HepG2 (cell line): ENCODE results near the gene MLN. TPM values are rescaled to one million over a fixed set of nuclear protein-coding genes. Genes with fewer than 3 reads are reported as not detected.
A peak's percentile ranks its signal among the peaks of the same experiment; 100 is the strongest.

Source experiments
- ATAC-seq: fragments of 200-7000 bp; cut with Tn5 transposase; 3 replicates; pipeline ENCODE4 v1.9.1; 2020; ENCODE audit warnings: mild to moderate bottlenecking, moderate library complexity
- BruUV-seq: library from RNA; stranded (reverse); fragments of 400-500 nt; replicated peaks from 2 replicates; lab custom pipeline; 2021; lab: Mats Ljungman, UMichigan
- CTCF ChIA-PET: fragments of 300-600 bp; formaldehyde crosslinking; extraction: SDS; loops from one replicate; lab custom pipeline; 2021; ENCODE audit warnings: low total read pairs, inconsistent platforms, low intra/inter-chr PET ratio; lab: Yijun Ruan, JAX
- POLR2A ChIA-PET: fragments of 350-600 bp; sonication (Branson Sonifier 250); formaldehyde crosslinking; loops from one replicate; lab custom pipeline; 2020; ENCODE audit warnings: antibody characterized with exemption, inconsistent platforms; lab: Yijun Ruan, JAX
- DNase-seq: peaks from one replicate; pipeline ENCODE4 v3.0.0-alpha.2; 2015; ENCODE audit warnings: low spot score
- FAIRE-seq: peaks from 3 replicates; lab custom pipeline; 2011; peaks lifted over from hg19 to GRCh38; lab: Jason Lieb, UNC
- H2AFZ ChIP-seq: one replicate; pipeline ENCODE4 v1.6.1; 2011; ENCODE audit warnings: low read length, inconsistent platforms
- H3K27ac ChIP-seq: fragments of 300-600 bp; 3 replicates; pipeline ENCODE4 v1.8.0; 2011; ENCODE audit warnings: mixed run types, mild to moderate bottlenecking, mixed read lengths, low read length, inconsistent platforms; ENCODE audit not compliant: insufficient read depth; ENCODE audit errors: extremely low read length
- H3K27me3 ChIP-seq, 2 experiments: fragments of 200-600 bp in 1 of 2; 2 replicates in 1 of 2; 3 replicates in 1 of 2; pipeline versions ENCODE4 v1.6.0 to v1.8.0; 2011; ENCODE audit warnings: low read length in 2 of 2, mild to moderate bottlenecking in 2 of 2, moderate library complexity in 2 of 2, inconsistent platforms in 1 of 2; ENCODE audit not compliant: insufficient read depth in 2 of 2, control insufficient read depth in 1 of 2
- H3K36me3 ChIP-seq, 2 experiments: fragments of 200-600 bp in 1 of 2; replicated peaks in 1 of 2; 2 replicates in 1 of 2; 3 replicates in 1 of 2; pipeline versions ENCODE4 v1.5.1 to v1.8.0; 2011; ENCODE audit warnings: low read length in 2 of 2, inconsistent platforms in 1 of 2; ENCODE audit not compliant: insufficient read depth in 2 of 2, control insufficient read depth in 1 of 2
- H3K4me1 ChIP-seq: 2 replicates; pipeline ENCODE4 v1.5.1; 2012; ENCODE audit warnings: low read length, inconsistent platforms; ENCODE audit not compliant: insufficient read depth
- H3K4me2 ChIP-seq: 2 replicates; pipeline ENCODE4 v1.6.0; 2011; ENCODE audit warnings: low read depth, low read length, inconsistent platforms
- H3K4me3 ChIP-seq, 3 experiments: fragments of 200-600 bp in 1 of 3; sonication (generic), shearing (Covaris generic) in 1 of 3; replicated peaks in 1 of 3; 2 replicates each; pipeline ENCODE4 v1.5.1; 2011 to 2016; ENCODE audit warnings: low read length in 3 of 3, inconsistent platforms in 2 of 3, low read depth in 2 of 3, mild to moderate bottlenecking in 2 of 3, control low read depth in 1 of 3, mixed read lengths in 1 of 3; ENCODE audit not compliant: insufficient read depth in 1 of 3
- H3K79me2 ChIP-seq: one replicate; pipeline ENCODE4 v1.6.1; 2011; ENCODE audit warnings: low read length, inconsistent platforms; ENCODE audit not compliant: insufficient read depth
- H3K9ac ChIP-seq: 2 replicates; pipeline ENCODE4 v1.6.0; 2011; ENCODE audit warnings: mild to moderate bottlenecking, low read depth, low read length, inconsistent platforms; ENCODE audit not compliant: insufficient read depth
- H3K9me3 ChIP-seq: 2 replicates; pipeline ENCODE4 v1.5.1; 2012; ENCODE audit warnings: mild to moderate bottlenecking, low read length
- H4K20me1 ChIP-seq: 2 replicates; pipeline ENCODE4 v1.6.0; 2011; ENCODE audit warnings: inconsistent platforms, mild to moderate bottlenecking, low read length, moderate library complexity; ENCODE audit not compliant: insufficient read depth
- ARHGAP35 ChIP-seq: sonication (generic); formaldehyde crosslinking; IDR thresholded peaks from 2 replicates; pipeline ENCODE4 v1.9.0; 2022; ENCODE audit warnings: mild to moderate bottlenecking, inconsistent platforms, moderate library complexity, missing genetic modification reagents, borderline replicate concordance
- FOXM1 ChIP-seq: sonication (generic); formaldehyde crosslinking; IDR thresholded peaks from 2 replicates; pipeline ENCODE4 v1.5.0; 2020; ENCODE audit warnings: missing genetic modification reagents
- JUN ChIP-seq: sonication (generic); formaldehyde crosslinking; IDR thresholded peaks from 2 replicates; pipeline ENCODE4 v1.4.0; 2020; ENCODE audit warnings: mild to moderate bottlenecking, missing genetic modification reagents
- POLR2A ChIP-seq, 2 experiments: IDR thresholded peaks; 2 replicates each; pipeline ENCODE4 v1.6.1; 2011; ENCODE audit warnings: low read depth in 2 of 2, low read length in 2 of 2, mild to moderate bottlenecking in 1 of 2, moderate library complexity in 1 of 2; ENCODE audit not compliant: insufficient read depth in 1 of 2
- WGBS: methylation state at CpG from one replicate; pipeline ENCODE4 v1.1.6; 2017; ENCODE audit warnings: low lambda C conversion rate; 5-methylcytosine and 5-hydroxymethylcytosine counted together
- in situ Hi-C: cut with HindIII; loops from 2 replicates; pipeline ENCODE4 v1.10.0; 2017; ENCODE audit warnings: low pct_unique_long_range_greater_than_20kb; ENCODE audit not compliant: extremely low pct_ligation_motif_present
- intact Hi-C: fragments of 100-400 bp; cut with micrococcal nuclease; formaldehyde crosslinking; loops from one replicate; pipeline ENCODE4 v1.10.0; 2022; ENCODE audit not compliant: unreplicated experiment
- polyA plus RNA-seq, 8 experiments: library from polyadenylated mRNA; depleted of rRNA in 3 of 8; stranded (reverse) in 7 of 8; unstranded in 1 of 8; fragments of >200 nt; fragmentation: Illumina TruSeq in 4 of 8; extraction: Trizol in 4 of 8; gene quantifications; 2 replicates each; pipeline versions ENCODE4 v1.2.1 to v1.2.3, GENCODE V29; 2011 to 2016; ENCODE audit warnings: low read depth in 4 of 8, missing spikeins in 1 of 8, mixed read lengths in 1 of 8; ENCODE audit not compliant: insufficient read depth in 1 of 8
- total RNA-seq, 5 experiments: library from RNA; depleted of rRNA; stranded (reverse); fragments of >200 nt; fragmentation: Illumina TruSeq; extraction: Trizol; gene quantifications; 2 replicates each; pipeline ENCODE4 v1.2.3, GENCODE V29; 2016; ENCODE audit warnings: low read depth in 1 of 5

The MLN gene
- total and polyA plus RNA-seq, 2 of the 13 experiments (the other 11 are each of a cell fraction or from before 2014, with no cell fraction given): not detected

DNA sequence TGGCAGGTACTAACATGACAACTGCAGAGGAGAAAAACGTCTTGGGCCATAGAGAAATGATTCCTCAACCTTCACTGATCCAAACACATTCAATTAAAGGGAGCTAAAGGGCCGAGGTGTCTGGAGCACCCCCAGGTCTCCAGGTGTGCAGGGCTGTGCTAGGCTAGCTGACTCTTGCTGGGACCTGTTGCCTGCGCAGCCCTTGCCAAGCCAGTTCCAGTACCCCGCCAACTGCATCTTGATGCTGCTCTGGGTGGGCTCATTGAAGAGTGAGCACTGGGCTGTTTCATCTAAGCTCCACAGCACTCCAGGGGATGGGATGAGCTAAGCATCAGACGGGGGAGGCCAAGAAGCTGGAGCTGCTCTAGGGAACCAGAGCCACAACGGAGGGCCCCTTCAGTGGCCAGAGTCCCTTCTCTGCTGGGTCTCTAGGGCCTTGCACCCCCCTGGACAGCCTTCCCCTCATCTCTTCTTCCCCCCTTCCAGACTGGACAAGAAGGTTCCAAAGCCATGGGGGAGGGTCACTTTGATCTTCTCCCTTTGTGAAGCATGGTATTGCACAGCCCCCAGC, 30.8 kb downstream of the MLN start:
- 81% methylated on average over 6 of the region's 6 CpGs for WGBS
- 0 out of 4 replicates have a peak, but pooled peaks of 1 of the 2 experiments have one; percentile 15 for TF ChIP-seq POLR2A (IDR thresholded peaks at IDR 0.05; ENCODE audit: insufficient read depth in 1 of 2, low read depth in 2 of 2, low read length in 2 of 2)
- no peak for TF ChIP-seq ARHGAP35
- H4K20me1 ChIP-seq: no peaks in the 10 kb centered on the region; the same call in 1 of the 2 replicates
- ChIA-PET POLR2A (interaction anchor here (1.3 kb wide), 1 partner anchor 15 kb away, joined by 5 read pairs; no protein-coding TSS in a partner anchor), CTCF (no interaction called here)
- H3K27me3 ChIP-seq: 0 out of 5 replicates have a peak, but pooled peaks cover 0 to 2% of the 10 kb centered on the region in 2 experiments
- peaks cover 32 to 52% of the 10 kb centered on the region in 2 experiments for H3K36me3 ChIP-seq
- ATAC-seq (no peak), DNase-seq (no peak), FAIRE-seq (no peak)
- in situ Hi-C loops: no loop called here
- H3K4me3 ChIP-seq: no peak overlapping the region
- no peaks in the 10 kb centered on the region for H3K79me2 ChIP-seq
- BruUV-seq: no TSS peak
- intact Hi-C loops: no loop called here
- H3K4me1 ChIP-seq: peaks cover 5% of the 10 kb centered on the region
- no peak overlapping the region for H2AFZ ChIP-seq
- no peaks in the 10 kb centered on the region for H3K9me3 ChIP-seq
- H3K4me2 ChIP-seq: no peak overlapping the region
- H3K9ac ChIP-seq: no peak overlapping the region
- no peak overlapping the region for H3K27ac ChIP-seq

DNA sequence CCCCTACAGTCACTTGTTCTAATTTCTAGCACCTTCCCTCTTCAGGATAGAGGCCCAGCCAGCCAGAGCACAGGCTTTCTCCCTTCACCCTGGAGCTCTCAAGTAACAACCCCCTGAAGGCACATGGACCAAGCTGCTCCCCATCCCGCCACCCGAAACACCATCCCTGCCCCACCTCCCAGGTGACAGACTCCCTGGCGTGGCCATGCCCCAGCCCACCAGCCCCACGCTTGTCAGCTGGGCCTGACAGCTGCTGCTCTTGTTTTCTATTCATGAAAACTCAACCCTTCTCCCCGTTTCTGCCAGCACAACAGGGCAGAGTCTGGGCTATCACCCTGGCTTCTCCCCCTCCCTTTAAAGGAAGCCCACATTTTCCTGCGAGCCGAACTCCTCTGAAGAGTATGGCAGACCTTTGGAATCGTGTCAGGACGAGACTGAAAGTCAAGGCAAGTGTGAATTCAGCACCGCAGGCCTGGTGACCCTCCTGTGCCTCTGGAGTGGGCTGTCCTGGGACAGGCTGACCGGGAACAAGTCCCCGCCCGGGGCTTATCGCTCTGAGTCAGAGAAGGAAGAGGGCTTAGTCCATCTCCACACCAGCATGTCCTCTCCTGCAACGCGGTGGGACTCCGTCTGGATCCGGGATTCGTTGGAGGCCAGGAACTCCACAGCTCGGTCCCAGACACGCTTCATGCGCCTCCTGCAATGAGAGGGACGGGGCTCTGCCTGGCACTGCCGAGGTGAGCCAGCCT, 31.5 kb downstream of the MLN start:
- Histone ChIP-seq H3K9me3 (no peaks in the 10 kb centered on the region), H3K9ac (no peak overlapping the region), H3K27me3 (peaks cover 0 to 9% of the 10 kb centered on the region in 2 experiments; a peak in 2 of 5 replicates), H3K4me2 (no peak overlapping the region), H3K4me1 (peaks cover 5% of the 10 kb centered on the region), H2AFZ (no peak overlapping the region), H3K36me3 (peaks cover 31 to 45% of the 10 kb centered on the region in 2 experiments)
- in situ Hi-C loops: no loop called here
- WGBS: 95% methylated on average over 22 of the region's 24 CpGs
- CTCF ChIA-PET: interaction anchor here (0.8 to 1.6 kb wide), 3 partner anchors 187 to 255 kb away, joined by 3 to 5 read pairs (median 3); no protein-coding TSS in a partner anchor
- ATAC-seq (no peak), DNase-seq (no peak), FAIRE-seq (no peak)
- POLR2A ChIA-PET: interaction anchor here (1.0 to 1.9 kb wide), 5 partner anchors 9 to 216 kb away, joined by 3 to 6 read pairs (median 4); partner anchors contain the start of gene UQCC2
- TF ChIP-seq FOXM1 (CRISPR knock-in tag): 0 out of 2 replicates have a peak, but pooled peaks have one; percentile 26
- TF ChIP-seq JUN: no peak
- TF ChIP-seq, all 625 proteins: peak for 1
- Histone ChIP-seq H4K20me1 (no peaks in the 10 kb centered on the region; the same call in 1 of the 2 replicates), H3K4me3 (no peak overlapping the region), H3K27ac (no peak overlapping the region), H3K79me2 (no peaks in the 10 kb centered on the region)
- intact Hi-C loops: no loop called here
- no TSS peak for BruUV-seq
